HG02798 (cell line): Measurements from ENCODE around the gene LRP3.
A peak's percentile ranks its signal among the peaks of the same experiment; 100 is the strongest.
"Not testable (repeated sequence)": the region's sequence is repeated elsewhere in the genome, so short reads cannot be mapped to it uniquely, and the experiment has no call there.

Experiments
- ATAC-seq: cut with Tn5 transposase; IDR thresholded peaks from one replicate; pipeline ENCODE4 v1.9.1; 2021; ENCODE audit warnings: mild to moderate bottlenecking; ENCODE audit not compliant: unreplicated experiment, poor library complexity

LRP3 gene

GRCh38 chr19:33175156-33175782 lies 18.9 kb upstream of the LRP3 start:
- ATAC-seq: no peak

GRCh38 chr19:33175886-33176669 lies 18.1 kb upstream of the LRP3 start:
- ATAC-seq: no peak

GRCh38 chr19:33176670-33177416 lies 17.3 kb upstream of the LRP3 start:
- ATAC-seq: peak; percentile 87

GRCh38 chr19:33177417-33177979 lies 16.6 kb upstream of the LRP3 start:
- no peak for ATAC-seq

- no peak for ATAC-seq
Observed at GRCh38 chr19:33186431-33187182, 7.5 kb upstream of the LRP3 start.

GRCh38 chr19:33187183-33187540 lies 7.0 kb upstream of the LRP3 start:
- no peak for ATAC-seq

GRCh38 chr19:33189453-33189852 lies 4.7 kb upstream of the LRP3 start:
- no peak for ATAC-seq

GRCh38 chr19:33191092-33191491 lies 3.0 kb upstream of the LRP3 start:
- ATAC-seq: not testable (repeated sequence)

GRCh38 chr19:33191501-33191900 lies 2.6 kb upstream of the LRP3 start:
- no peak for ATAC-seq

GRCh38 chr19:33192010-33192409 lies 2.1 kb upstream of the LRP3 start:
- ATAC-seq: no peak

GRCh38 chr19:33193269-33193864 lies 763 bp upstream of the LRP3 start:
- ATAC-seq: no peak

GRCh38 chr19:33194532-33194885 lies 379 bp downstream of the LRP3 start:
- no peak for ATAC-seq

- ATAC-seq: no peak
Observed at GRCh38 chr19:33194886-33195644, 935 bp downstream of the LRP3 start.

- no peak for ATAC-seq
Observed at GRCh38 chr19:33195645-33196347, 1.7 kb downstream of the LRP3 start.

- ATAC-seq: no peak
Observed at GRCh38 chr19:33196446-33197193, 2.5 kb downstream of the LRP3 start.

GRCh38 chr19:33197591-33198000 lies 3.5 kb downstream of the LRP3 start:
- ATAC-seq: peak; percentile 49

- no peak for ATAC-seq
Observed at GRCh38 chr19:33198169-33198568, 4.0 kb downstream of the LRP3 start.
